Activated CD8-positive, alpha-beta memory T cell treated with anti-CD3 and anti-CD28 coated beads for 48 hours (primary cell): ENCODE results near the gene HERC2.
"Not testable (repeated sequence)": the region's sequence is repeated elsewhere in the genome, so short reads cannot be mapped to it uniquely, and the experiment has no call there.

Experiments used
- DNase-seq, 3 experiments: peaks; one replicate each; pipeline ENCODE4 v3.0.0-alpha.2; 2020; ENCODE audit warnings: low read depth in 2 of 3, low spot score in 2 of 3

The HERC2 gene

DNA sequence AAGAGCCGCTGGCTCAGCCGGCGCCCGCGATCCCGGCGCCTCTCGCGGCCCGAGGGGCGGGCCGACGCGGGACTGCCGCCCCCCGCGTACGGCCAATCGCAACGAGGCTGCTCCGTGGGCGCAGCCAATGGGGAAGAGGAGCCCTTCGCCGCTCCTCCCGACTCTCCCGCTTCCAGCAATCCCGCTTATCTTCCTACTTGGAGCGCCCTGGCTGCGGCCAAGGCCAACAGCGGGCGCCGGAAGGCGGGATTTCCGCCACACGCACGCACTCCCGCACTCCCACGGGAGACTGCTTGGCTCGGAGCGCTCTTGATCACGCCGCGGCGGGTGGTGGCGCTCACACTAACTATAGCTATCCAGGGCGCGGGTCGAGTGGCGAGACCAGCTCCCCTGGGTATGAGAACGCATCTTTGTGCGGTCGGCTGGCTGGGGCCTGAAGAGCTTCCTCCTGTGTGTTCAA lies at the start of gene HERC2:
Gene HERC2, minus strand, starts transcription at position 51 of the 460 bp plus-strand sequence. CDS start 746 bp downstream, outside the sequence.
- not testable (repeated sequence) for DNase-seq

DNA sequence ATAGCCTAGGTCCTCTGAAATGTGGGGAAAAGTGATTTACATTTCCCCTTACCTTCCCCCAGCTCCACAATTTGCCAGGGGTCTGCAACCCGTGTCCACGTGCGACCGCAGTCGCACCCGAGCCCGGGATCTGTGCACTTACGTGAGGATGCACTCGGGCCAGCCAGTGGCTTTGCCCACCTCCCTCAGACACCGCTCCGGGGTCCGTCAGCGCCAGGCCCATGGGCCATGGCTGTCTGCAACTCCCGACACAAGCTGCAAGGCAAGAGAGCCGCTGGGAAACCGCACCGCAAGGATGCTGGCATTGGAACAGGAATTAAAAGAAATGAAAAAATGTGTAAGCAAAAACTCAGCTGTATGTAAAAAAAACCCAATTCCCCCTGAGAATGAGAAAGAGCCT lies 43.5 kb upstream of the HERC2 start:
- not testable (repeated sequence) for DNase-seq

- not testable (repeated sequence) for DNase-seq
Observed at GRCh38 chr15:28357984-28358383, 36.0 kb upstream of the HERC2 start, which contains the start of gene GOLGA6L24. GOLGA6L24 (minus strand) TSS chr15:28358084; CDS start chr15:28358023, 61 bp downstream.

- DNase-seq: not testable (repeated sequence)
Observed at GRCh38 chr15:28321358-28322078, 461 bp downstream of the HERC2 start.

GRCh38 chr15:28319725-28320124 lies 2.3 kb downstream of the HERC2 start:
- DNase-seq: not testable (repeated sequence)

DNA sequence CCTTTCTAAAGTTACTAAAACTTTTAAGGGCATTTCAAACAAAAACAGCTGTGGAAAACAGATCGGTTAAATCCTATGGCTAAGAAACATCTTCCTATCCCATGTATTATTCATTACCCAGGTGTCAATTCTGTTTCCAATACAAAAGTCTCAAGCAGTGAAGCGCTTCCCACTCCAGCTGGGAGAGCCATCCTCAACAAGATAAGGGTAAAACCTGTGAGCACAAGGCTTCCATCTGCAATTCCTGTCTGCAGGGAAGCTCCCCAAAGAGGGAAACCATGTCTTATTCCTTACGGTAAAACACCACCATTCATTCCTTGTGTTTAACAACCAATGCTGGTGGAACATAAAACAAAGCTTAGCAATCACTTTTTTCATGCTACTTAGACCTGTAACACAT lies 3.2 kb downstream of the HERC2 start:
- DNase-seq: not testable (repeated sequence)

- not testable (repeated sequence) for DNase-seq
Observed at GRCh38 chr15:28318122-28318521, 3.9 kb downstream of the HERC2 start.

DNA sequence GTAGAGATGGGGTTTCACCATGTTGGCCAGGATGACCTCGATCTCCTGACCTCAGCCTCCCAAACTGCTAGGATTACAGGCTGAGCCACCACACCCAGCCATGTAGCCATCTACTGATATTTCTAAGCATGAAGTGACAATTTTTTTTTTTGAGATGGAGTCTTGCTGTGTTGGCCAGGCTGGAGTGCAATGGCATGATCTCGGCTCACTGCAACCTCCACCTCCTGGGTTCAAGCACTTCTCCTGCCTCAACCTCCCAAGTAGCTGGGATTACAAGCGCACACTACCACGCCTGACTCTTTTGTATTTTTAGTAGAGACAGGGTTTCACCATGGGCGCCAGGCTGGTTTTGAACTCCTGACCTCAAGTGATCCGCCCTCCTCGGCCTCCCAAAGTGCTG lies 5.0 kb downstream of the HERC2 start:
- not testable (repeated sequence) for DNase-seq

GRCh38 chr15:28310454-28310853 lies 11.5 kb downstream of the HERC2 start:
- DNase-seq: not testable (repeated sequence)

DNA sequence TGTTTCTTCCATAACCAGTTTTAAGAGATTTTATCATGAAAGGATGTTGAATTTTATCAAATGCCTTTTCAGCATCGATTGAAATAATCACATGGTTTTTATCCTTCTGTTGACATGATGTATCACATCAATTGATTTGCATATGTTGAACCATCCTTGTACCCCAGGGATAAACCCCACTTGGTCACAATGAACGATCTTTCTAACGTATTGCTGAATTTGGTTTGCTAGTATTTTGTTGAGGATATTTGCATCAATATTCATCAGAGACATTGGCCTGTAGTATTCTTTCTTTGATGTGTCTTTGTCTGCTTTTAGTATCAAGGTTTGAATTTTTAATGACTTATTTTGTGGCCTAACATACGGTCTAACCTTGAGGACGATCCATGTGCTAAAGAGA lies 13.3 kb downstream of the HERC2 start:
- DNase-seq: not testable (repeated sequence)

- DNase-seq: not testable (repeated sequence)
Observed at GRCh38 chr15:28305700-28306099, 16.3 kb downstream of the HERC2 start.

- DNase-seq: not testable (repeated sequence)
Observed at GRCh38 chr15:28297434-28297833, 24.5 kb downstream of the HERC2 start.

- DNase-seq: not testable (repeated sequence)
Observed at GRCh38 chr15:28296814-28297213, 25.2 kb downstream of the HERC2 start.

- DNase-seq: not testable (repeated sequence)
Observed at GRCh38 chr15:28295009-28295563, 26.9 kb downstream of the HERC2 start.

DNA sequence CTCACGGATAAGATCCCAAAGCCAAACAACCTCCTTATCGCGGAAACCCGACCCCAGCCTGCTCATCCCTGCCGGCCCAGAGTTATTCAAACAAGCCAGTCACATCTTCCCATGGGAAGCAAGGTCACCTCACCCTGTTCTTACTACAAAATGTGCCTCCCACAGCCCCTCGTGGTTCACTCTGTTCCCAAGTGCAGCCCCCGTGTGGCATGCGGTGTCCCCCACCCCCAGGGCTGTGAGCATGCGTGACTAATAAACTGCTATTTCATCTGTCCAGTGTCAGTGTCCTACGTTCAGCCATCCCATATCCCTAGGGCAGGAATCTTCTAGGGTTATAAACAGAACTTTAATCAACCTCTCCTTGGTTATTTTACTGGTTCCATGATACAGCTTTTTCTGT lies 27.4 kb downstream of the HERC2 start:
- DNase-seq: not testable (repeated sequence)

DNA sequence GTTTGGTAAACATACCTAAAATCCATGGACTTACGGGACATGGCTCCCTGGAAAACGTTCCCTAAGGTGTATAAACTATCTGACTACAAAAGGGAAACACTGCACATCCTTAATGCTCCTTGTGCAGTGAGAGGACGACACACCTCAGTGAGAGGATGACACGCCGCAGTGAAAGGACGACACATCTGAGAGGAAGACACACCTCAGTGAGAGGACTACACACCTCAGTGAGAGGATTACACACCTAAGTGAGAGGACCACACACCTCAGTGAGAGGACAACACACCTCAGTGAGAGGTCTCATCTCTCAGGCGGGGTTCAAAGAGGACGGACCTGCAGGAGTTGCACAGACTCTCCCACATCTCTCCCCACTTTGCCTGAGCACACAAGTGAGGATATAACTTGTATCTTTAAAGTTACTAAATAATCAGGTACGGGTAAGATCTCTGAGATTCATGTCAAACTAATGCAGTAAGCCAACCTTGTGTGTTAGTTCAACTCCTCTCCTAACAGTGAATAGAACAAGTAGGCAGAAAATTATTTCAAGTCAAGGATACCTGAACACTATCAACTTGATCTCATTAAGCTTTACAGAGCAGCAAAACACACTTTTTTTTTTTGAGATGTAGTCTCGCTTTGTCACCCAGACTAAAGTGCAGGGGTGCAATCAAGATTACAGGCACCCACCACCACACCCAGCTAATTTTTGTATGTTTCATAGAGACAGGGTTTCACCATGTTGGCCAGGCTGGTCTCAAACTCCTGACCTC lies 32.1 kb downstream of the HERC2 start:
- no peak for DNase-seq

DNA sequence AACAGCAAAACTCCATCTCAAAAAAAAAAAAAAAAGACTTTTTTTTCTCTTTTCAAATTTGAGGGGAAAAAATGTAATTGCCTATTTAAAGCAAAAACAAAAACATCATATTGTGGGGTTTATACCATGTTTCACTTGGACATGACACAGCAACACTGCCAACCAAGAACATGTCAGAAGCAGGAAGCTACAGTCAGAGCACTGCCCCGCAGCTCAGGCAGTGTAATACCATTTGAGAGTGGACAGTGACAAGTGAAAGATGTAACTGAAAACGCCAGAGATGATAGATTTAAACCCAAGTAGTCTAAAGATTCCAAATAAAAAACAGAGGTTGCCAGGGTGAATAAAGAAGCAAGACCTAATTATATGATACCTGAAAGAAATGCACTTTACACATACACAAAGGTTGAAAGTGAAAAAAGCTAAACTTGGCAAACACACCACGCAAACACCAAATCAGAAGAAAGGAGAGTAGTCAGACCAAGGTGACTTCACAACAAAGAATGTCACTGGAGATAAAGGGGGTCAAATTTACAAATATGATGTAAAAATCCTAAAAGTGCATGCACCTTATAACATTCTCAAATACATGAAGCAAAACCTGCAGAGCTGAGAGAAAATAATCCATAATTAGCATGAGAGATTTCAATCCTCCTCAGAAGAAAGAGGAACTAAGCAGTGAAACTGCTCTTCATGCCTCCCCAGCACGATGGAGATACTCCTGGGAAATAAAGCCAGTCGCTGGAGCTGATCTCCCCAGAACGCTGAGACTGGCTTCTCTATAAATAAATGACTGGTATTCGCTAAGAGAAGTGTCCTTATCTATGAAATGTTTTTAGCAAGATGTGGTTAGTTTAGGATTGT lies 32.9 kb downstream of the HERC2 start:
- DNase-seq: not testable (repeated sequence)

- not testable (repeated sequence) for DNase-seq
Observed at GRCh38 chr15:28286659-28287058, 35.3 kb downstream of the HERC2 start.

DNA sequence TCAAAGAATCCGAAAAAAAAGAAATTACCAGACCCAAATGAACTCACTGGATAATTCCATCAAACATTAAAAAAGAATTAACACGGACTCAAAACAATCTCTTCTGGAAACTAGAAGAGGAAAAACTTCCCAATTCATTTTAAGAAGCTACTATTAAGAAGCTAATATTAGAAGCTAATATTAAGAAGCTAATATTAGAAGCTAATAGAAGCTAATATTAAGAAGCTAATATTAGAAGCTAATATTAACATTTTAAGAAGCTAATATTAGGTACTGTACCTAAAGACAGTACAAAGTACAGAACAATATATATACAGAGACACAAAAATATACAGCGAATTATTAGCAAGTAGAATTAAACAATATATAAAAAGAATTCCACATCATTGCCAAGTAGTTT lies 35.9 kb downstream of the HERC2 start:
- DNase-seq: no peak

- DNase-seq: no peak
Observed at GRCh38 chr15:28281876-28282275, 40.1 kb downstream of the HERC2 start.

GRCh38 chr15:28274635-28275034 lies 47.3 kb downstream of the HERC2 start:
- DNase-seq: no peak
